GM23248 (cell line): ENCODE measurements around the gene INO80B.

Experiments
- EZH2 ChIP-seq: fragments of 200-600 bp; sonication (generic); IDR thresholded peaks from 2 replicates; pipeline ENCODE4 v1.6.1; 2018; ENCODE audit warnings: antibody characterized with exemption, mild to moderate bottlenecking; ENCODE audit not compliant: insufficient read depth, poor library complexity, severe bottlenecking
- EZH2phosphoT487 ChIP-seq: fragments of 200-600 bp; sonication (generic); IDR thresholded peaks from 2 replicates; pipeline ENCODE4 v1.6.1; 2018; ENCODE audit warnings: antibody characterized with exemption, moderate library complexity, mild to moderate bottlenecking, low read depth; ENCODE audit not compliant: insufficient read depth

DNA sequence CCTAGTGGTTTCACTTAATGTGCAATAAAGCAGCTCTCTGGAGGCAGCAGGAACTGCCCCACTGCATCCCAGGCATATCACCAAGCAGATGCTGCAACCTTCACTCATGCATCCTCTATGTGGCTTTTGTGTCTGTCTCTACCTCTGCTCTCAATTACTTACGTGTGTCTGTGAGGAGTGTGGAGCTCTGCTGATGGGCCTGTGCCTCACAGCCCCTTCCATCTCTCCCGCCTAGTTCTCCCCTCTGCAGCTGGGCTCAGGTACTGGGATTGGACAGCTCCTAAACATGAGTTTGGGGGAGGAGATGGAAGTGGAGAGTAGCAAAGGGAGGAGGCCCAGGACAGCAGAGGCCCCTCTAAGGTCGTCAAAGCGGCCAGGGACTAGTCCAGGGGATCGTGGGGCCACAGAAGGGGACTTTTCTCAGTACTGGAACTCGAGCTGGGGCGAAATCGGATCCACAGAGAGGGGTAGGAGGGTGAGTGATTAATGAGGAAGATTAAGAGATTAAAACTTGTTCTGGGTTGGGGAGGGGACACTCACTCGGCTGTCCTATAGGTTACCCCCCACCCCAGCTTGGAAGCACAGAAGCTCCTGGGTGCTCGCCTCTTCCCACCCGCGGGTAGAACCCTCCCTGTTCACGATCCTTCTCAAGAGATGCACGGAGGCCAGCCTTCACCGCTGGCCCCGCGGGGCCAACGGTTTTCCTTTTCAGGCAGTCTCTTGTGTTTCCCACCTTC lies 46.6 kb downstream of the INO80B start:
- no peak for TF ChIP-seq EZH2
- TF ChIP-seq EZH2phosphoT487, result no peak
